ENCODE measurements around the gene CNTN5. TPM values are rescaled to one million over a fixed set of nuclear protein-coding genes. Genes with fewer than 3 reads are reported as not detected.
"Not testable (repeated sequence)": the region's sequence is repeated elsewhere in the genome, so short reads cannot be mapped to it uniquely, and the experiment has no call there.

CNTN5 gene
- total RNA-seq, 2 experiments from 2014 or later, result not detected

DNA sequence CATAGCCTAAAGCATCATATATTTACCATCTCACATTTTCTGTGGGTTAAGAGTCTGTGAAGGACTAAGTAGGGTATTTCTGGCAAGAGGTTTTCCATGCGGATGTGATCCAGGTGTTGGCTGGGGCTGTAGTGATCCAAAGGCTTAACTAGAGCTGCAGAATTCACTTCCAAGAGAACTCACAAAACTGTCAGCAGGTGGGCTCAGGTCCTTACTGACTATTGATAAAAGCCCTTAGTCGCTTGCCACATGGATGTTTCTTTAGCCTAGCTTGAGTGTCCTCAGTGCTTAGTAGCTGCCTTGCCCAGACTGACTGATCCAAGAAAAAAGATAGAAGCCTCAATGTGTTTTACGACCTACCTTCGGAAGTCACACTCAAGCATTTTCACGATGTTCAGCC lies 250.8 kb downstream of the CNTN5 start:
- intact Hi-C loops (cut with micrococcal nuclease), result no loop called here
- ChIA-PET CTCF (no interaction called here), POLR2A (no interaction called here)
- H3K36me3 Mint-ChIP-seq (ENCODE audit: low read depth), result no peaks in the 10 kb centered on the region
- no peaks in the 10 kb centered on the region for H3K27me3 Mint-ChIP-seq
- TF ChIP-seq, protein P1, sequence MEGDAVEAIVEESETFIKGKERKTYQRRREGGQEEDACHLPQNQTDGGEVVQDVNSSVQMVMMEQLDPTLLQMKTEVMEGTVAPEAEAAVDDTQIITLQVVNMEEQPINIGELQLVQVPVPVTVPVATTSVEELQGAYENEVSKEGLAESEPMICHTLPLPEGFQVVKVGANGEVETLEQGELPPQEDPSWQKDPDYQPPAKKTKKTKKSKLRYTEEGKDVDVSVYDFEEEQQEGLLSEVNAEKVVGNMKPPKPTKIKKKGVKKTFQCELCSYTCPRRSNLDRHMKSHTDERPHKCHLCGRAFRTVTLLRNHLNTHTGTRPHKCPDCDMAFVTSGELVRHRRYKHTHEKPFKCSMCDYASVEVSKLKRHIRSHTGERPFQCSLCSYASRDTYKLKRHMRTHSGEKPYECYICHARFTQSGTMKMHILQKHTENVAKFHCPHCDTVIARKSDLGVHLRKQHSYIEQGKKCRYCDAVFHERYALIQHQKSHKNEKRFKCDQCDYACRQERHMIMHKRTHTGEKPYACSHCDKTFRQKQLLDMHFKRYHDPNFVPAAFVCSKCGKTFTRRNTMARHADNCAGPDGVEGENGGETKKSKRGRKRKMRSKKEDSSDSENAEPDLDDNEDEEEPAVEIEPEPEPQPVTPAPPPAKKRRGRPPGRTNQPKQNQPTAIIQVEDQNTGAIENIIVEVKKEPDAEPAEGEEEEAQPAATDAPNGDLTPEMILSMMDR (IDR thresholded peaks at IDR 0.05), result no peak
- H3K4me1 Mint-ChIP-seq (ENCODE audit: low read depth), result no peaks in the 10 kb centered on the region
- no peak overlapping the region for H3K27ac Mint-ChIP-seq
- DNase-seq (no peak), ATAC-seq (no peak)
- H3K4me3 Mint-ChIP-seq, result no peak overlapping the region
- H3K9me3 Mint-ChIP-seq, result no peaks in the 10 kb centered on the region

DNA sequence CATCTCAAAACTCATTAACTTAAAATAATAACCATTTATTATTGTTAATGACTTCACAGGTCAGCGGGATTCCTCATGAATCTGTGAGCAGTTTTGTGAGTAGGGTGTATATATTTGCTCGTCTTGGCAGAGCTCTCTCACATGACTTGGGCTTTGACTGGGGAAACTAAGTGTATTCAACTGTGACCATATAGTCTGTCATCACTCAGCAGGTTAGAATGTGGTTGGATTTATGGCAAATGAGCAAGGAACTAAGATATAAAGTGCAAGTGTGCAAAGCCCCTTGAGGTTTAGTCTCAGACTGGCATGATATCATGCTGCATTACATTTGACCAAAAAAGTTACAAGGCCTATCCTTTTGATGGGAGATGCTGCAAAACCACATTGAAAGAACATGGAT lies 254.8 kb downstream of the CNTN5 start:
- POLR2A ChIA-PET, result no interaction called here
- ATAC-seq, result no peak

DNA sequence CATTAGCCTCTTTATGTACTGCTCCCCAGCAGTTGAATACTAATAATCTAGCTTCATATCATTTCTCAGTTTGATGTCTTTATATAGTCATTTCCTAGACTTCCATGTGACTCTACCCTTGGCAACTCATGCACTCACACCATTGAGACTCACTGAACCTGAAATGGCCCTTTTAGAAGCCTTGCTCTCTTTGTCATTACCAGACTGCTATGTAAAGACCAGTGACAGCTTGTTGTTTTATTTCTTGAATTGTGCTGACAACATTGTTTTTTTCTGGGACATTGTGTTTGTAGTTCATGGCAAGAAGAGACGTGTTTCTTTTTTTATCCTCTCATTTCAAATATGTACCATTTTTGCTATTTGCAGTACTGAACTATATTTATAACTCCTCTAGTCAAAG lies 256.5 kb downstream of the CNTN5 start:
- intact Hi-C loops (cut with micrococcal nuclease), result no loop called here
- H3K36me3 Mint-ChIP-seq (ENCODE audit: low read depth), result no peaks in the 10 kb centered on the region
- DNase-seq (no peak), ATAC-seq (no peak)
- no peaks in the 10 kb centered on the region for H3K27me3 Mint-ChIP-seq
- CTCF ChIA-PET, result no interaction called here
- no peaks in the 10 kb centered on the region for H3K4me1 Mint-ChIP-seq (ENCODE audit: low read depth)
- H3K4me3 Mint-ChIP-seq, result no peak overlapping the region
- H3K27ac Mint-ChIP-seq, result no peak overlapping the region
- H3K9me3 Mint-ChIP-seq, result peaks cover 1% of the 10 kb centered on the region
- TF ChIP-seq, protein P1 (IDR thresholded peaks at IDR 0.05), result no peak
- POLR2A ChIA-PET, result no interaction called here

More for the DNA sequence above, 254.8 kb downstream of the CNTN5 start:
- Mint-ChIP-seq H3K27me3 (no peaks in the 10 kb centered on the region), H3K4me3 (no peak overlapping the region), H3K4me1 (ENCODE audit: low read depth) (no peaks in the 10 kb centered on the region), H3K27ac (no peak overlapping the region), H3K36me3 (ENCODE audit: low read depth) (no peaks in the 10 kb centered on the region), H3K9me3 (no peaks in the 10 kb centered on the region)
- CTCF ChIA-PET, result no interaction called here
- TF ChIP-seq, protein P1 (IDR thresholded peaks at IDR 0.05), result no peak
- DNase-seq, result no peak
- intact Hi-C loops (cut with micrococcal nuclease), result no loop called here

DNA sequence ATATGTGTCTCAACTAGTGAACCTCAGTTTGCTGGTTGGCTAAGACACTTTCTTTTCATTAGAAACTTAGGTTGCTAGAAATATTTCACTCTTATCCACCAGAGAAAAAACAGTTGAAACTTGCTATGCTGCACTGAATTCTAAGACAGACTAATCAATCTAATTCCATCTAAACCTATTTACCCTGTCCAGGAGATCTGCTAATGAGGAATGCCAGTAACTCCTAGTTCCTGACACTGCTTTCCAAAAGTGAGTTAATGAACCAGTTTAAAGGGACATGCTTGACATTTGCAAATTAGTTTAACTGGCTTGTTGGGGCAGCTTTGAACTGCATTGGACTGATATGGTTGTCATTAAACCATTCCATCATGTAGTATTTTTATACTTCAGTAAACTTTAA lies 258.5 kb downstream of the CNTN5 start:
- no peak overlapping the region for H3K4me3 Mint-ChIP-seq
- no peak overlapping the region for H3K27ac Mint-ChIP-seq
- no peaks in the 10 kb centered on the region for H3K36me3 Mint-ChIP-seq (ENCODE audit: low read depth)
- DNase-seq (no peak), ATAC-seq (no peak)
- TF ChIP-seq, protein P1 (IDR thresholded peaks at IDR 0.05), result no peak
- intact Hi-C loops (cut with micrococcal nuclease), result no loop called here
- peaks cover 2% of the 10 kb centered on the region for H3K9me3 Mint-ChIP-seq
- H3K27me3 Mint-ChIP-seq, result no peaks in the 10 kb centered on the region
- ChIA-PET POLR2A (no interaction called here), CTCF (no interaction called here)
- no peaks in the 10 kb centered on the region for H3K4me1 Mint-ChIP-seq (ENCODE audit: low read depth)

DNA sequence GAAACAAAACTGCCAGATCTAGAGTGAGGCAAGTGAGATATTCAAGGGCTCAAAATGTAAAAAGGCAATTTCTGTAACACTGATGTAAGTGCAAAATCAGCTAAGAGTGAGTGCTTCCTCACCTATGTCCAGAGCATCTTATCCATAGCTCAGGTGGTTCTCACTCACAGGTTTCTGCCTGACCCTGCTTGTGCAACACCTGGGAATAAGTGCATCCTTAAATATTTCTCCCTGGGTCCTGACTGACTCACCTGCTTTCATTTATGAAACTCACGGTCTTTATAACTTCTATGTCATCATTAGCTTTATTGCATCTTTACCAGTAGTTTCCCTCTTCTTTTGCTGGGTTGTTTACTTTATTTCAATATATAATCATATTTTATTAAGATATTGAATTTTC lies 260.6 kb downstream of the CNTN5 start:
- no peak for DNase-seq
- CTCF ChIA-PET, result no interaction called here
- intact Hi-C loops (cut with micrococcal nuclease), result no loop called here
- H3K9me3 Mint-ChIP-seq, result peaks cover 9% of the 10 kb centered on the region
- TF ChIP-seq, protein P1 (IDR thresholded peaks at IDR 0.05), result no peak
- H3K4me1 Mint-ChIP-seq (ENCODE audit: low read depth), result no peaks in the 10 kb centered on the region
- H3K27me3 Mint-ChIP-seq, result no peaks in the 10 kb centered on the region
- no peak for ATAC-seq
- POLR2A ChIA-PET, result no interaction called here
- no peak overlapping the region for H3K27ac Mint-ChIP-seq
- no peaks in the 10 kb centered on the region for H3K36me3 Mint-ChIP-seq (ENCODE audit: low read depth)
- no peak overlapping the region for H3K4me3 Mint-ChIP-seq

DNA sequence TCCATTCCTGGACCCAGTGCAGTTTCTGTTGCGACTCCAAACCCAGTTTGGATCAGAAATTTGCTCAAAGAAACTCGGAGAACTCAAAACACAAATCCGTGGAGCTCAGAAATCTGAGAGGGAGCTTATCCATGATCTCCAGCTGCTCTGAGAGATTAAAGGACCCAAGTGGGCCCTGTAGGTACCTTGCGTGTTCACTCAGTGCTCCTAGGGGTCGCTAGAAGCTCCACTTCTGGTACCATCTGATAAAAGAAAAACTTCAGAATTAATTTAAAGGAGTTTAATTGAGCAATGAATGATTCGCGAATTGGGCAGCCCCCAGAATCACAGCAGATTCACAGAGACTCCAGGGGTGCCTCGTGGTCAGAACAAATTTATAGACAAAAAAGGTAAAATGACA lies 277.2 kb downstream of the CNTN5 start:
- intact Hi-C loops (cut with micrococcal nuclease); H3K4me1 Mint-ChIP-seq (ENCODE audit: low read depth); H3K4me3 Mint-ChIP-seq; H3K36me3 Mint-ChIP-seq (ENCODE audit: low read depth); POLR2A ChIA-PET; ATAC-seq; H3K27me3 Mint-ChIP-seq; H3K27ac Mint-ChIP-seq; DNase-seq; CTCF ChIA-PET: not testable (repeated sequence)
- peaks cover 20% of the 10 kb centered on the region for H3K9me3 Mint-ChIP-seq

All from activated CD8-positive, alpha-beta T cell treated with anti-CD3 and anti-CD28 coated beads for 36 hours (primary cell).